ENCODE results near the gene NUF2.
"Not testable (repeated sequence)": the region's sequence is repeated elsewhere in the genome, so short reads cannot be mapped to it uniquely, and the experiment has no call there.

The NUF2 gene

GRCh38 chr1:163335216-163335615 lies 13.5 kb downstream of the NUF2 start:
- DNase-seq (ENCODE audit: low spot score), result no peak

- DNase-seq (ENCODE audit: low spot score), result no peak
These were observed 15.9 kb downstream of the NUF2 start for GRCh38 chr1:163337631-163338030.

DNA sequence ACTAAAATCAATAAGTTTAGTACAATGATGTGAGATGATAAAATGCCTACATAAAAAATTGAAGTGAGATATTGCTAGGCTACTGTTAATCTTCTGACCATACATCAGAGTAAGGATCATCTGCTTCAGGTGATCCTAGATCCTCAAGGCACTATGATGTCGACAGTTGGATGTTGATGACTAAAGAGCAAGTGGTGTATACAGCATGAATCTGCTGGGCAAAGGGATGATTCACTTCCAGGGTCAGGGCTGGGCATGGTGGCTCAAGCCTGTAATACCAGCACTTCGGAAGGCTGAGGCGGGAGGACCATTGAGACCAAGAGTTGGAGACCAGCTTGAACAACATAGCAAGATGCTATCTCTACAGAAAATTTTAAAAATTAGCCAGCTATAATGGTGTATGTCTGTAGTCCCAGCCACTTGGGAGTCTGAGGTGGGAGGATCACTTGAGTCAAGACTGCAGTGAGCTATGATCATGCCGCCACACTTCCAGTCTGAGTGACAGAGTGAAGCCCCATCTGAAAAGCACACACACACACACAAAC lies 24.6 kb downstream of the NUF2 start:
- DNase-seq (ENCODE audit: low spot score), result no peak

DNA sequence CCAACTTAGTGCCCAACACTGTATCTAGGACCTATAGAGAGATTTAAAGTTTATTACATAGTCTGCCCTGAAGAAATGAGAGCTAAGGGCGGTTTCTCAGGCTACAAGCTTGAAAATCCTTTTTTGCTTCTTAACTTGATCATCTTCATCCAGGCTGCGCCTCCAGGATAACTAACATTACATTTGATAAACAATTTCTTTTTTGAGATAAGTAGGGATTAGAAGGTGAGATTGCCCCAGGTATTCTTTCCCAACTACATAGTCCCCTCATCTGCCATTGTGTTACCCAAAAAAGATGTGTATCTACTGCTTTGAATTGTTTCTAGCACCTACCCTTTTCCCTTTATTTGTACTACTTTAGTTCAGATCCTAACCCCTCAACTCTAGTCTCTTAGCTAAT lies 25.4 kb downstream of the NUF2 start:
- no peak for DNase-seq (ENCODE audit: low spot score)

DNA sequence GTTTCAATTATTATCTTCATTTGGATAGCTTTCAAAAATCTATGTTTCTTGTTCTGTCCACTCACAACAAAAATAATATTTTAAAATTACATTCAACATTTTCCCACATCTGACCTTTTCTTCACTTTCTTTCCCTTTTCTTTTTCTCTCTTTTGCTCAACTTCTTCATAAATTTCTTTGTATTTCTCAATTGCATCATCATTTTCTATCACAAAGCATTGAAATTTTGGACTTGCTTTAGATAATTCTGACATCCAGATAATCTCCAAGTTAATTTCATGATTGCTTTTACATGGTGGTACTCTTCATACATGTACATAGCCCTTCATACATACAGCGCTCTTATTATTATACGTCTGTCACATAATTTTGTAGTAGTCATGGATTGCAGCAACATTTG lies 30.2 kb downstream of the NUF2 start:
- DNase-seq (ENCODE audit: low spot score), result no peak

DNA sequence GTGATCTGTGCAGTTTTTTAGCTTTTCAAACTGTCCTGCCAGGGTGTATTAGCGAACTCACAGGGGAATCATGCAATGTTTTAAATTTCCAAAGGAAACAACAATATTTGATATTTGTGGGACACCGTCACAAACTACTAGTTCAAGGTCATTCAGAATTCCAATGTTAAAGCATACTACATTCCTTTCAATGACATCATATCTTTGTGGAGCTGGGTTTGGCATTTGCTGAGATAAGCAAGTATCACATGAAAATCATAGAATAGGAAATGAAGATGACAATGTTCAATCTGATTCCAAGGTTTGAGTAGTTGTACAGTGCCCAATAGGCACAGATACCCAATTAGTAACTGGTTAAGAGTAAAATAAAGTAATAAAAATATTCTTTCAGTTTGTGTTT lies 35.6 kb downstream of the NUF2 start:
- no peak for DNase-seq (ENCODE audit: low spot score)

DNA sequence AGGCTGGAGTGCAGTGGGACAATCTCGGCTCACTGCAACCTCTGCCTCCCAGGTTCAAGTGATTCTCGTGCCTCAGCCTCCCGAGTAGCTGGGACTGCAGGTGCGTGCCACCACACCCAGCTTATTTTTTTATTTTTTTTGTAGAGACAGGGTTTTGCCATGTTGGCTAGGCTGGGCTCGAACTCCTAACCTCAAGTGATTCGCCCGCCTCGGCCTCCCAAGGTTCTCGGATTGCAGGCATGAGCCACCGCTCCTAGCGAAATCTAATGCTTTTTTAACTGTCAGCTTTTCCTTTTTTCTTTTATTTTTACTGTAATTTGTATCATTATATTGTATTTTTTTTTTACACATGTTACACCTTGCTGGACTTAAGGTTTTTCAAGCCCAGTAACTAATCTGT lies 36.4 kb downstream of the NUF2 start:
- DNase-seq (ENCODE audit: low spot score), result not testable (repeated sequence)

- no peak for DNase-seq (ENCODE audit: low spot score)
These were observed 39.6 kb downstream of the NUF2 start for GRCh38 chr1:163361123-163361934.

DNA sequence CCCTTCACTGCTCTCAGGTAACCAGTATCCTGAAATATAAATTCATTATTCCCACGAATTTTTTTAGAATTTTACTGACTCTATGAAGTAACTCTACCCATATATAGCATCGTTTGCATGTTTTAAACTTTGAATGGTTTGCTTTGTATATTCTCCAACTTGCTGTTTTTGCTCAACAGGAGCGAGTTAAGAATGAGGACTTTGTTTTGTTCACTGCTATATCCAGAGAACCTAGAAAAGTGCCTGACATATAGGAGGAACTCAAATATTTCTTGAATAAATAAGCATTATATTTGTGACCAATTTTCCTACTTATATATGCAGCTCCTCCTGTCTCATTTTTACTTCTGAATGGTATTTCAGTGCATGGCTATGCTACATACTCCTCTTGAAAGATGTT lies 43.4 kb downstream of the NUF2 start:
- no peak for DNase-seq (ENCODE audit: low spot score)

DNA sequence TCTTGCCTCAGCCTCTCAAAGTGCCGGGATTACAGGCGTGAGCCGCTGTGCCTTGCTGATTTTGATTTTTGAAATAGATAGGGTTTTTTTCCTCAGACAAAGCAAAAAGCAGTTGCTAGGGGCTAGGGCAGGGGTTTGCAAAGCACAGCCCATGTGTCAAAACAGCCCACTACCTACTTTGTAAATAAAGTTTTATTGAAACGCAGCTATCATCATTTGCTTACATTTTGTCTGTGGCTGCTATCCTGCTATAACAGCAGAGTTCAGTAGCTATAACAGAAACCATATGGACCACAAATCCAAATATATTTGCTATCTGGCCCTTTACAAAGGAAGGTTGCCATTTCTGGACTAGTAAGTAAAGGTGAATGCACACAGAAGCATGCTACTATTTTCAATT lies 44.8 kb downstream of the NUF2 start:
- DNase-seq (ENCODE audit: low spot score), result no peak

DNA sequence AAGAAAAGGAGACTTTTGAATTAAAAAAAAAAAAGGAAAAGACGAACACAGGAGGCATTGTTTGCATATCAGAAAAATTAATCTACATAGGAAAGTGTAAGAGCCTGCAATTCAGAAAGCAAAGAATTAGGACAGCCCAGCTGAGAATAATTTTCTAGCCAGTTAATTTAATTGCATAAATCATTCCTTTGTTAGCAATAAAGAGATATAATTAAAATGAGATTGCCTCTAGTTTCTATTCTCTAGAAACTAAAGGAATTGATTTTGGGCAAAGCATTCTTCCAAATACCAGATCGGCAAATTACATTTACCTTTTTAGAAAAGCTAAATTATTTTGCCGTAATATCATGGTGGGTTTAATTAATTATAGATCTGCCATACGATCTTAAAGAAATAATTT lies 46.0 kb downstream of the NUF2 start:
- no peak for DNase-seq (ENCODE audit: low spot score)

DNA sequence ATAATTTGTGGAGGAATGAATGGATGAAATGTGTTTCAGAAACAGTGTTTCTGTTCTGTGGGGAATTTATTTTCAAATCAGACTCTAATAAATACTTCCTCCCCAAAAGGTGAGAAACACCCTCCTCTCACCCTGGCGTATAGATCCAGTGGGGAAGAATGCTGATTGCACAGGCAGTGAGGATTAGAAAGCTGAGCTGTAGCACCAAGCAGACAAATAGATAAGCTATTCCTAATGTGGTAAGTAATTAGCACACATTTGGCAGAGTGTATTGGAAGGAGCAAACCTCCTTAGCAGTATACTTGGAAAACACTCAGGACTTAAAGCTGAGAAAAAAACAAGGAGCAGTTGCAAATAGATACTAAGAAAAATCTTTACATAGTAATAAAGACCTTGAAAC lies 50.8 kb downstream of the NUF2 start:
- no peak for DNase-seq (ENCODE audit: low spot score)

- DNase-seq (ENCODE audit: low spot score), result no peak
These were observed 56.8 kb downstream of the NUF2 start for GRCh38 chr1:163378554-163378953.

- no peak for DNase-seq (ENCODE audit: low spot score)
These were observed 58.0 kb downstream of the NUF2 start for GRCh38 chr1:163379801-163380200.

- no peak for DNase-seq (ENCODE audit: low spot score)
These were observed 59.9 kb downstream of the NUF2 start for GRCh38 chr1:163381487-163382184.

GRCh38 chr1:163382395-163382794 lies 60.6 kb downstream of the NUF2 start:
- DNase-seq (ENCODE audit: low spot score), result no peak

DNA sequence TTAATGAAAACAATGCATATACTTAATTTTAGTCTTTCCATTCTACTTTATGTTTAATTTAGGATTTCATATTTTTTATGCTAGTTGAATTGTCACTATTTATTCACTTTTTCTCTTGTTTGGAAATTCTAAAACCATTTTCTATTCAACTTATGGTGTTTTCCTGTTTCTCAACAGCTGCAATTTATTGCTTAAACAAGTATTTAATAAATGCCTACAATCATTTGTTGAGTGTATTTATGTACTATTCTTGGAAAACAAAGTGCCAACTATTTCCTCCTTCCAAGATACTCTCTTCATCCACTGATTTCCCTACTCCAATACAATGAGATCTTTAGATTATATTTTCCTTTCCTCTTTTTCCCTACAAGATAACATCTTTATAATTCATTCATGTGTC lies 65.4 kb downstream of the NUF2 start:
- DNase-seq (ENCODE audit: low spot score), result no peak

GRCh38 chr1:163388970-163389369 lies 67.2 kb downstream of the NUF2 start:
- no peak for DNase-seq (ENCODE audit: low spot score)

- DNase-seq (ENCODE audit: low spot score), result no peak
These were observed 74.0 kb downstream of the NUF2 start for GRCh38 chr1:163395790-163396189.

DNA sequence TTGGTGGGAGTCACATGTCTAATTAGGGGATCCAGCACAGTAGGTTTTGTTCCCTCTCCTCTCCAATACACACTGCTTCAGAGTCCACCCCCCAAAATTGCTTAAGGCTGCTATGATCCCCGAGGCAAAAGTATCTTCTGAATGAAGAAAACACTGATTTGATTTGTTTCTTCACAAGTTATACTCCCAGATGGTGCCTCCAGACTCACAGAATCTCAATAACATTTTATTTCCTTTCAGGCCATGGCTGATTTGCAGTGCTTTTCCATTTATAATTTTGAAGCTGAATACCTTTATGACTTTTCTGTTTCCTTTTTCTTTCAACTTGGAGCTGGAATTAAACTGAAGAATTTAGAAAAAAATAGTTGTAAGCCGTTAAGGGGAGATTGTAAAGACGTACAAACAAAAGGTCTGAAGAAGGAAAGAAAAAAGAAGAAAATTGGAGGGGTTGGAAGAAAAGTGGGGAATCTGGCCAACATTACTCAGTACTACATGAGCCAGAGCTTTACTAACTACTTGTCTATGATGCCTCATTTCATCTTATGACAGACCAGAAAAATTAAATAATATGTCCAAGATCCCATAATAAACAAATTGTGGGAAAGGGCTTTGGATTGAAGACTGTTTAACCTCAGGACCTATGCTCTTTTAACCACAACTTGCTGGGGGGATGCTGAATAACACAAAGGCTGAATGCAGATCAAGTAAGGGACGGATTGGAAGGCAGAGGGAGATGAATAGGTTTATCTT lies 75.9 kb downstream of the NUF2 start:
- DNase-seq (ENCODE audit: low spot score), result no peak

GRCh38 chr1:163399001-163399400 lies 77.2 kb downstream of the NUF2 start:
- DNase-seq (ENCODE audit: low spot score), result no peak

GRCh38 chr1:163399976-163400601 lies 78.3 kb downstream of the NUF2 start:
- DNase-seq (ENCODE audit: low spot score), result no peak

All from HuH-7.5 (cell line).